ENCODE data around the gene SPHK2.

GRCh38 chr19:48674216-48674809 lies 55.0 kb downstream of the SPHK2 start:
- TF ChIP-seq, protein P1, sequence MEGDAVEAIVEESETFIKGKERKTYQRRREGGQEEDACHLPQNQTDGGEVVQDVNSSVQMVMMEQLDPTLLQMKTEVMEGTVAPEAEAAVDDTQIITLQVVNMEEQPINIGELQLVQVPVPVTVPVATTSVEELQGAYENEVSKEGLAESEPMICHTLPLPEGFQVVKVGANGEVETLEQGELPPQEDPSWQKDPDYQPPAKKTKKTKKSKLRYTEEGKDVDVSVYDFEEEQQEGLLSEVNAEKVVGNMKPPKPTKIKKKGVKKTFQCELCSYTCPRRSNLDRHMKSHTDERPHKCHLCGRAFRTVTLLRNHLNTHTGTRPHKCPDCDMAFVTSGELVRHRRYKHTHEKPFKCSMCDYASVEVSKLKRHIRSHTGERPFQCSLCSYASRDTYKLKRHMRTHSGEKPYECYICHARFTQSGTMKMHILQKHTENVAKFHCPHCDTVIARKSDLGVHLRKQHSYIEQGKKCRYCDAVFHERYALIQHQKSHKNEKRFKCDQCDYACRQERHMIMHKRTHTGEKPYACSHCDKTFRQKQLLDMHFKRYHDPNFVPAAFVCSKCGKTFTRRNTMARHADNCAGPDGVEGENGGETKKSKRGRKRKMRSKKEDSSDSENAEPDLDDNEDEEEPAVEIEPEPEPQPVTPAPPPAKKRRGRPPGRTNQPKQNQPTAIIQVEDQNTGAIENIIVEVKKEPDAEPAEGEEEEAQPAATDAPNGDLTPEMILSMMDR (IDR thresholded peaks at IDR 0.05): no peak
- TF ChIP-seq POLR2A (IDR thresholded peaks at IDR 0.05): no peak

Measured in adrenal gland (tissue), 5 donors.